Adipose tissue (tissue), 3 donors: ENCODE data around the gene ACTL6B. TPM values are rescaled to one million over a fixed set of nuclear protein-coding genes. Genes with fewer than 3 reads are reported as not detected.

Experiments
- H3K27ac ChIP-seq: one replicate; pipeline ENCODE4 v1.5.1; 2013; ENCODE audit warnings: low read depth, low read length
- WGBS, 3 donors: extraction: QIAGEN DNeasy Blood & Tissue Kit; methylation state at CpG; one replicate each; pipeline ENCODE4 v1.1.7; 2013; 5-methylcytosine and 5-hydroxymethylcytosine counted together
- polyA plus RNA-seq, 3 donors: library from polyadenylated mRNA; stranded (reverse); fragments of 200-250 nt; gene quantifications; one replicate each; pipeline ENCODE4 v1.2.3, GENCODE V29; 2013
- donor health status: healthy with polysubstance abuse.
- donor health status: Bipolar disorder and iron deficiency.
- donor health status: healthy.

Gene ACTL6B
- polyA plus RNA-seq, 3 donors = 0.09 to 0.53 TPM; not detected in 1

DNA sequence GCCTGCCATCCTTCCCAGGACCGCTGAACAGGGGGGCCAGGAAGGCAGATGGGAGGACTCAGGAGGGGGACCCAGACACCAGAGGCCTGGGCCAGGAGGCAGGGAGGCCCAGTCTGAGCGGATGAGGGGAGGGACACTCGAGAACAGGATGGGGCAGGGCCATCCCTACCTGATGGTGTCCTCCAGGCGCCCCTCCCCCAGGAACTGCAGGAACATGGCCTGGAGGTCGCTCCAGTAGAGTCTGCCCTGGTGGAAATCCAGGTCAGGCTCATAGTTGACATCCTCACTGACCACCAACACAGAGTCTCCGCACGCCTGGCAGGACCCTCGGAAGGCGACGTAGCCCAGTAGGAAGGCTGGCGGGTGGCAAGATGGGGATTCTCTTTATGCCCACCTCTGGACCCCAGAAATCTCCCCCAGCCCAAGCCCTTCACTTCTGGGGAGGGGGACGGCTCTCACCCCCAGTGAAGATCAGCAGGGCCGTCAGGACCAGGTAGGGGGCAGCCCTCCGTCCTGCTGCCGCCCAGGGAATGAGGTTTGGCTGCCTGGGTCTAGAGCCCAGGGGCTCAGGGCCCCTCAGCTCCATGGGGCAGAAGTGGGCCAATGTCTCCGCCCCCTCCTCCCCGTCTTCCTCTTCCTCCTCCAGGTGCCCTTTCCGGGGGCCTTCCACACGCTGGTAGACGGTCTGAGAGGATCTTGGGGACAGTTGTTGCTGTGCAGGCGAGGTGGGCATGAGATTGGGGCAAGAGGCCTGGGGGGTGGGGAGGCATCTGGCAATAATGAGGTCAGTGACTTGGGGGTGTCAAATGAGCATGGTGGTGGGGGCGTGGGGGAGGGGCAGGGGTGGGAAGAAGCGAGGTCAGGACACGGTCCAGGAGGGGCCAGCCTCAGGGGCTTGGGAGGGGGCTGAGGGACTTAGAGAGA, 15.5 kb downstream of the ACTL6B start:
- WGBS, 3 donors = 66 to 77% (median 66%) methylated on average over 21 to 24 of the region's 24 CpGs
- H3K27ac ChIP-seq = no peak overlapping the region

DNA sequence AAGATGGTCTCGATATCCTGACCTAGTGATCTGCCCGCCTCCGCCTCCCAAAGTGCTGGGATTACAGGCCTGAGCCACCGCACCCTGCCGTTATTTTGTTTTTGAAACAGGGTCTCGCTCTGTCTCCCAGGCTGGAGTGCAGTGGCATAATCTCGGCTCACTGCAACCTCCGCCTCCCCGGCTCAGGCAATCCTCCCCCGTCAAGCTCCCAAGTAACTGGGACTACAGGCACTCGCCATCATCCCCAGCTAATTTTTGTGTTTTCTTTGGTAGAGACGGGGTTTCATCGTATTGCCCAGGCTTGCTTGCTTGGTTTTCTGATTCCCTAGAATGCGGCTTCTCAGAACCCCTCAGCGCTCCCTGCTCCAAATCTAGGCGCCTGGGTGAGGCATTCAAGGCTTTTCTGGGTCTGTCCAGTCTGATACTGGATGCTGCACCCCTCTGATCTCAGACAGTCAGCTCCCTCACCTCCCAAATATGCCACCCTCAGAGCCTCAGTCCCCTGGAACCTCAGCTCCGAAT, 16.2 kb downstream of the ACTL6B start:
- WGBS, 3 donors = 83 to 88% (median 84%) methylated on average over 17 of the region's 17 CpGs
- H3K27ac ChIP-seq = no peak overlapping the region

DNA sequence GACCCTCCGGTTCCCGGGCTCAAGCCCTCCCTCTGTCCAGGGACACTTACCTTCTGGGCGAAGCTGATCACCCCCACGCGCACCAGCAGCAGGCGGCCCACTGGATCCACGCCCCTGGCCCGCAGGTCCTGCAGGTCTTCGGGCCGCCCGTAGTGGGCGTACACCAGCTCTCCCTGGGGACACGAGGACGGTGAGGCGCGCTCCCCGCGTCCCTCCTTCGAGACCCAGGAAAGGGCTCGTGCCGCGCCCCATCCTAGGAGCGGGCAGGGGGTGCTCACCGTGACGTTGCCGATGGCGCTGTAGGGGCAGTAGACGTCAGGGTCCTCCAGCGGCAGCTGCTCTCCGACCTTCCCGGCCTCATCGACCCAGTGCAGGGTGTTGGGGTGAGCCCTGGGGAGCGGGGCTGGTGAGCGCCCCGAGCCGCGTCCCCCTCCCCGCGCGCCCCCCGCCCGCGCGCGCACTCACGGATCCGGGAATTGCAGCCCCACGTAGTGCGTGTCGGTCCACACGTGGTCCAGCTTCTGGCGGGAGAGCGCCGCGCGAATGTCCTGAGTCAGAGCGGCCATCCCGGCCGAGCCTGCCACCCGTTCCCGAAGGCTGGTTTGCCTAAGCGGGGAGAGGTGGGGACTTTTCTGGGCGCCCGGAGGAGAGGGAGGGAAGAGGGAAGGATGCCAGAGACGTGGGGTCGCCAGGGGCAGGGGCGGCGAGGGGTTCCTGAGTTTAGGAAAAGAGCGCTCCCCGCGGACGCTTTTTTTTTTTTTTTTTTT, 23.1 kb downstream of the ACTL6B start:
- 1 to 19% (median 2%) methylated on average over 68 to 72 of the region's 72 CpGs for WGBS, 3 donors
- H3K27ac ChIP-seq = no peak overlapping the region

DNA sequence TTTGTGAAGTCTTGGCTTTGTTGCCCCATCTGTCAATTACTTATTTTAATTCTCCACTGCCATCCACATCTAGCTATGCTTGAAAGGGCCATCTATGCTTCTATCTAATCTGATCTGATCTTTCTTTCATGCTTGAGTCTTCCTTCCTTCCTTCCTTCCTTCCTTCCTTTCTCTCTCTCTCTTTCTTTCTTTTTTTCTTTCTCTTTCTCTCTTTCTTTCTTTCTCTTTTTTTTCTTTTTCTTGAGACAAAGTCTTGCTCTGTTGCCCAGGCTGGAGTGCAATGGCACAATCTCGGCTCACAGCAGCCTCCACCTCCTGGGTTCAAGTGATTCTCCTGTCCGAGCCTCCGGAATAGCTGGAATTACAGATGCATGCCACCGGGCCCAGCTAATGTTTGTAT, 26.2 kb downstream of the ACTL6B start:
- WGBS, 3 donors = 88 to 93% (median 92%) methylated on average over 4 of the region's 4 CpGs

DNA sequence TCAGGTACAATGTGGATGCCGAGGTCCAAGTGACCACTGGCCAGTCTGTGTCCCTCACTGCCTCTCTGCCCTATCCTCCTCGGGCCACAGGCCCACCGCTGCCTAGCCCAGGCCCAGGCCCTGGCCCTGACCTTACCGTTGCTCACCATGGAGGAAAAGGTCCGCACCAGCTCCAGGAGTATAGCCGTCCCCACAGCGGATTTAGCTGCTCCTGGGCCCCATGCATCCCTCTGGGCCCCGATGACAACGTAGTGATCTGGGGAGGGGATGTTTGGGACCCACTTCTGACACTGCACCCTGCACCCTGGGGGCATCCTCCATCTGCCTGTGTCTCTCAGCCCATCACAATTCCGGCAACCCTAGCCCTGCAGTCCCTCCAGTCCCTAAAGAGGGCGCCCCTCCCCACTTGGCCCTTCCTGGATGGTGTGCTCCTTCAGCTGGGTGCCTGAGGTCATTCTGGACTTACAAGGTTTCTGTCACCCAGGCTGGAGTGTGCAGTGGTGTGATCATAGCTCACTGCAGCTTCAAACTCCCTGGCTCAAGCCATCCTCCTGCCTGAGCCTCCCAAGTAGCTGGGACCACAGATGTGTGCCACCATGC, 27.0 kb downstream of the ACTL6B start:
- no peak overlapping the region for H3K27ac ChIP-seq
- 77 to 85% (median 84%) methylated on average over 11 of the region's 11 CpGs for WGBS, 3 donors

More for the DNA sequence above, 26.2 kb downstream of the ACTL6B start:
- H3K27ac ChIP-seq = no peak overlapping the region

DNA sequence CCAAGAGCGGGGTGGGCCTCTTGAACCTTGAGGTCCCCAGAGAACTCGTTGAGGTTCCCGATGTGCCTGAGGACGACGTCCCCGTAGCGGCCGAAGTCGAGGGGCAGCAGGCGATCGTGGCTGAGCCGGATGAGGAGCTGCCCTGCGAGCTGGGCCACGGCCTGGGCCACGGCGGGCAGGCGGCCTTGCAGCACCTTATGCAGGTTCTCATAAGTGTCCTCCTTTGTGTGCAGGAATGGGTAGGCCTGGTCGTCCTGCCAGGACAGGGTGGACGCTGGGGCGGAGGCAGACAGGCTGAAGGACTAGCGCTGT, 29.1 kb downstream of the ACTL6B start:
- 82 to 90% (median 84%) methylated on average over 20 to 21 of the region's 21 CpGs for WGBS, 3 donors

DNA sequence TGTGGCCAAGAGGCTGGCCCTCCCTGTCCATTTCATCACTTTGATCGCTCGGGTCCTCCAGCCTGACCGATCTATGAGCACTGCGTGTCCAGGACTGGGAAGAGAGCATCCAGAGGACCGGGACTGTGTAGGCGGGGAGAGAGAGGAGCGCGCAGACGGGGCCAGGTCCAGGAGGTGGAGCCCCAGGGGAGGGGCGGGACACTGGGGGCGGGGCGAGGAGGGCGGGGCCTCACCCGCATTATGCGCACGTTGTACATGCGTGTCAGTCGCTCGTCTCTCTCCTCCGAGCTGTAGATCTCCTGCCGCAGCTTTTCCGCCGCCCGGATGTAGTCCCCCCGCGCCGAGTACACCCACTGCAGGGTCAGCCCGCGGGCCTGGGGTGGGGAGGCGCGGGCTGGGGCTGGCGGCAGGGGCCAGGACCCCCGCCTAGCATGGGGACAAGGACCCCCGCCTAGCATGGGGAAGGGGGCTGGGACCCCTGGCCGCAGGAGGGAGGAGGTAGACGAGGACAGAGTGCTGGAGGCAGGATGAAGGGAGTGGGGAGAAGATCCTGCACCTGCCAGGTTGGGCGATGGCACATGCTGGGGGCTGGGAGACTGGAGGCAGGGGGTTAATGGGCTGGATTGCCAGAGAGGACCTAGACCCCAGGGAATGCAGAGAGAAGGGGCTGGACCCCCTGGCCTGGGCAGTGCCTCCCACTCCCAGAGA, 29.6 kb downstream of the ACTL6B start:
- 3 to 31% (median 5%) methylated on average over 32 to 37 of the region's 37 CpGs for WGBS, 3 donors
- H3K27ac ChIP-seq = no peak overlapping the region

More for the DNA sequence above, 29.1 kb downstream of the ACTL6B start:
- no peak overlapping the region for H3K27ac ChIP-seq

DNA sequence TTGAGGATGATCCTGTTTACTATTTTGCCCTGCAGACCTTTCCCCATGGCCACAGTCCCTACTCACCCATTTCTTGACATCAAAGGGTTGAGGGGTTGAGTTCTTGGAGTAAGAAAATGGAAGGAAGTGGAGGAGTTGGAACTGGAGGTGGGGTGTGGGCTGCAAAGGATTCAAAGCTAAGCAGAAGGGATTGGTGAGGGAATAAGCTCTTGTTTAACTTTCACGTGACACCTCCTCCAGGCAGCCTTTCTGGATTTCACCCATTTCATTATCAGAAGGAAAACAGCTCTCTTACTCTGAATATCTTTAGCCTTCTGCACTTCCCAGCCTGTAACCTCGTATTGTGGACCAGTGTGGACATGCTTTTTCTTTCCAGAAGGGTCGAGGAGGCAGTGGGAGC, 30.2 kb downstream of the ACTL6B start:
- WGBS, 3 donors = 13 to 56% (median 18%) methylated on average over 3 of the region's 3 CpGs
- H3K27ac ChIP-seq = no peak overlapping the region

DNA sequence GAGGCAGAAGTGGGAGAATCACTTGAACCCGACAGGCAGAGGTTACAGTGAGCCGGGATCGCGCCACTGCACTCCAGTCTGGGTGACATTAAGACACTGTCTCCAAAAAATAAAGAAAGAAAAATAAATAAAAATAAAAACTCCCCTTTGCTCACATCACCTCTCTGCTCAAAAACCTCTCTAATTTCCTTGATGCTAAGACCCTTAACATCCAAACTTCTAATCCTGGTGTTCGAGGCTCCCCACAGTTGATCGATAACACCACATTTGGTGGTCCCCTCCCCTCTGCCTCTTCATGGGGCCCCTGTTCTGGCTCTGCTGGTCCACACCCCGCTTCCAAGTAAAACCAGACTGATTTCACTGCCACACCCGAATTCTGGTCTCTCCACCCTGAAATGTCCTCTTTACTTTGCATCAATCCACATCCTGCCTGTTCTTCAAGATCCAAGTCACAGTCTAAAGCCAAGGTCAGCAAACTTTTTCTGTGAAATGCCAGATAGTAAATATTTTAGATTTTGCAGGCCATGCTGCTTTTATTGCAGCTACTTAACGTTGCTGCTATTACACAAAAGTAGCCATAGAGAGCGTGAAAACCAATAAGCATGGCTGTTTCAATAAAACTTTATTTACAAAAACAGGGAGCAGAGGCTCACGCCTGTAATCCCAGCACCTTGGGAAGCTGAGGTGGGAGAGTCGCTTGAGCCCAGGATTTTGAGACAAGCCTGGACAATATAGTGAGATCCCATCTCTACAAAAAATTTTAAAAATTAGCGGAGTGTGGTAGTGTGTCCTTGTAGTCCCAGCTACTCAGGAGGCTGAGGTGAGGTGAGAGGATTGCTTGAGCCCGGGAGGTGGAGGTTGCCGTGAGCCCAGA, 32.1 kb downstream of the ACTL6B start:
- 81 to 90% (median 82%) methylated on average over 15 of the region's 15 CpGs for WGBS, 3 donors
- no peak overlapping the region for H3K27ac ChIP-seq

DNA sequence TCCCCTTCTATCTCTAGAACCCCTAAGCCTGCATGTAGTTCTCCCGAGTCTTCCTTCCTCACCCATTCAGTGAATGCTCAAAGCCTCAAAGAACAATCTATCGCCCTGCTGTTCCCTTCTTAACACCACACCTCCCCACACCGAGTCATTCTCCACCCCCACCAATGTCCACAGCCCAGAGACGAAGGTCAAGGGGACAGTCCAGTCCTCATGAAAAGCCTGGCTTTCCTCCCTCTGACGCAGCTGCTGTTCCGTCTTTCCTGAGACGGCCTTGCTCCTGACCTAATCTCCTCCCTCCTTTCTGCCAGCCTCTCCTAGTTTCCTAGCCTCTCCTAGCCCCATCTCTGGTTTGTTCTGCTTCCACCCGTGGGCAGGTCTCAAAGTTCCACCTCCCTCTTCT, 34.7 kb downstream of the ACTL6B start:
- no peak overlapping the region for H3K27ac ChIP-seq
- WGBS, 3 donors = 54 to 83% (median 83%) methylated on average over 8 of the region's 8 CpGs

DNA sequence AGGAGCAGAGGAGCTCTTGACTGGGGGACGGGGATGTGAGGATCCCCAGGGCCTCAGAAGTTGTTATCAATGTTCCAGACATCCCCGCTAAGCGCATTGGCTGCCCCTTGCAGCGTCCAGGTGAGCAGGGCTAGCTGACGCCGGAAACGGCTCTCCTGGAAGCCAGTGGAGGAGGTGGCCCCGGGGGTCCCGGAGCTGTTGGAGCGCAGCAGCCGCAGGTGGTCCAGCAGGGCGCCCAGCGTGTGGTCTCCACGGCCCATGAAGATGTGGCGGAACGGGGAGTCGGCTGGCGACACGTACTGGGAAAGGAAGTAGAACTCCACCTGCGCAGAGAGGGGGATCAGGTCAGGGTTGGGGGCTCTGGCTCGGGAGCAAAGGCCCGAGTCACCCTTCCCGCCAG, 35.4 kb downstream of the ACTL6B start:
- no peak overlapping the region for H3K27ac ChIP-seq
- 94 to 97% (median 95%) methylated on average over 23 of the region's 23 CpGs for WGBS, 3 donors

DNA sequence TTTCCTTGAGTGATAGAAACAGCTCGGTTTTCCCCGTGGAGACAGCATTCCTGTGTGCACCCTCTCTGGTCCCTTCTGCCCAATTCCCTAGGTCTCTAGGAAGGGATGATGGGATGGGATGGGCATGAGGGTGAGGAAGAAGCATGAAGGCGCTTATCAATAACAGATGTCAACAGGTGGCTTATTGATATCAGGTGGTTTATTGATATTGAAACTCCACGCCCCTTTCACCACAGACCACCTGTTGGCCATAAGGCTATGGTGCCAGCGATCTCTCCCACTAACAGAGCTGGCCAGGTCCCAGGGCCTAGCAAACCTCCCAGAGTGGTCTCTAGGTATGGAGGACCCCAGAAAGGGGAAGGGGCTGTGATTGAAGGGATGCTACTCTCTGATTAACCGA, 36.0 kb downstream of the ACTL6B start:
- no peak overlapping the region for H3K27ac ChIP-seq
- 92 to 95% (median 95%) methylated on average over 6 of the region's 6 CpGs for WGBS, 3 donors

DNA sequence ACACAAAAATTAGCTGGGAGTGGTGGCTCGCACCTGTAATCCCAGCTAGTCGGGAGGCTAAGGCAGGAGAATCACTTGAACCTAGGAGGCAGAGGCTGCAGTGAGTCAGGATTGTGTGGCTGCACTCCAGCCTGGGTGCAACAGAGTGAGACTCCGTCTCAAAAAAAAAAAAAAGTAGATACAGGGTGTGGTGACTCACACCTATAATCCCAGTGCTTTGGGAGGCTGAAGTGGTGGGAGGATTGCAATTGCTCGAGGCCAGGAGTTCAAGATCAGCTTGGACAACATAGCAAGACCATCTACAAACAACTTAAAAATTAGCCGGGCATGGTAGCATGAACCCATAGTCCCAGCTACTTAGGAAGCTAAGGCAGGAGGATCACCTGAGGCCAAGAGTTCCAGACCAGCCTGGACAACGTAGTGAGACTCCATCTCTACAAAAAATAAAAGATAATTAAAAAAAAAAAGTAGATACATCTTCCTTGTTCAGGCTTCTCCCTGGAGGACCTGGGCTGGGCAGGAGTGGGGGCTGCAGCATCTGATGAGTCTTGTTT, 41.9 kb downstream of the ACTL6B start:
- no peak overlapping the region for H3K27ac ChIP-seq
- 79 to 96% (median 80%) methylated on average over 6 of the region's 6 CpGs for WGBS, 3 donors

DNA sequence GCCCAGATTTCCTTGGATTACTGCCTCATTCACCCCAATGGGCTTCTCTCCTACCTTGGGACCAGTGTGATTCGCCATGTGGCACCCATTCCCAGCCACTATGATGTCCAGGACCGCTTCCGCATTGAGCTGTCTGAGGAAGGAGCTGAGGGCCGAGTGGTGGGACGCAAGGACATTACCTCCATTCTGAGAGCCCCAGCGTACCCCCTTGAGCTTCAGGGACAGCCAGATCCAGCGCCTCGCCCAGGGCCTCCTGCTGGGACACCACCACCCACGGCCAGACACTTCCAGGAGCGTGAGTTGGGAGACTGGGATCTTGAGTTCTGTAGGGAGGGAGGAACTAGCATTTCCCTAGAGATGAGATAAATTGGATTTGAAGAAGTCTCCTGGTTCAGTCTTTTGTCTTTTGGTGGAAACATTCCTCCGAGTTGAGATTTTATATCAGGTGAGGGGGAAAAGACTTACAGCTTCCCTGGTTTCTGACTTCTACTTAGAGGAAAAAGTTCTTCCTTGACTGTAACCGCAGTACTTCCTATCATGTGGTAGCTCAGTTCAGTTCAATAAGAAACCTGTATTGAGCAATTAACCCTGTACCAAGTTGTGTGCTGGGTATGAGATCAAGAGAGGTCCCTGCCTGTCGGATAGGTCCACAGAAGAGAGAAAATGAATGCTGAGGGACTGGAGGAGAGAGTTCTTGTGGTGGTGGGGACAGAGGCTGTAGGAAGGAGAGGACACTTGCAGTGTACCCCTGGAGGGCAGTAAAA, 42.7 kb downstream of the ACTL6B start:
- 85 to 94% (median 85%) methylated on average over 13 of the region's 13 CpGs for WGBS, 3 donors
- H3K27ac ChIP-seq = no peak overlapping the region

DNA sequence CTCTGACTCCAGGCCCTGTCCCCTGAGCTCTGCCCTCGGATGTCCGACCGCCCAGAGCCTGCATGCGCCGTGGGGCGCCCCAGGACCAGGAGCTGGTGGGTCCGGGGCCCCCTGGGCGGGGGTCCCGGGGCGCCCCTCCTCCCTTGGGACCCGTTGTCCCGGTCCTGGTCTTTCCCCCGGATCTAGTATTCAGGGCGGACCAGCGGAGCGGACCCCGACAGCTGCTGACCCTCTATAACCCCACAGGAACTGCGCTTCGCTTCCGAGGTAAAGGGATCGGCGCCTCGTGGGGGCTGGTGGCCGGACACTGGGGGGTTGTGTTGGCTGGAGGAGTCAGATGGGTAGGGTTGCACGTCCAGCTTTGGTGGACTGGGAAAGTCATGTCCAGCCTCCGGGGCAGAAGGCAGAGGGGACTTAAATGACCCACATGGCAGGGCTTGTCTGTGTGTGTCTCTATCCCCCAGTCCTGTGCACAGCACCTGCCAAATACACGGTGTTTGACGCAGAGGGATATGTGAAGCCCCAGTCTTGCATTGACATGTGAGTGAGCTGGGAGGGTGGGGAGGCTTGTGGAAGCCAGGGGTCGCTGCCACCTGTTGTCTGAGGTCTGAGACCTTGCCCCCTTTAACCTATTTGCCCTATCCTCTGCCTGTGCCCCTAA, 43.4 kb downstream of the ACTL6B start:
- no peak overlapping the region for H3K27ac ChIP-seq
- 4 to 6% (median 5%) methylated on average over 23 to 29 of the region's 29 CpGs for WGBS, 3 donors
